A673 (cell line): ENCODE measurements around the gene FUBP3.

Source experiments
- CTCF ChIP-seq: fragments of 300-800, 200-600 bp; sonication (generic); conservative IDR thresholded peaks from 2 replicates; pipeline ENCODE4 v1.5.1; 2017; ENCODE audit warnings: low read depth, mild to moderate bottlenecking, antibody characterized with exemption, low read length, moderate library complexity, mixed read lengths
- EZH2 ChIP-seq: fragments of 200-600 bp; sonication (generic); IDR thresholded peaks from 2 replicates; pipeline ENCODE4 v1.6.1; 2017; ENCODE audit warnings: borderline replicate concordance, low read depth, mild to moderate bottlenecking, mixed read lengths, antibody characterized with exemption, low read length; ENCODE audit not compliant: poor library complexity, severe bottlenecking

- no peak for TF ChIP-seq CTCF
- no peak for TF ChIP-seq EZH2
These were observed 71.8 kb downstream of the FUBP3 start for GRCh38 chr9:130651221-130651620.
